ENCODE data around the gene RELN. TPM values are rescaled to one million over a fixed set of nuclear protein-coding genes. Genes with fewer than 3 reads are reported as not detected.

Gene RELN
- total and polyA plus RNA-seq, 9 of the 15 experiments (the other 6 are each of a cell fraction or from before 2014, with no cell fraction given), result 12.9 to 43.2 (median 18.1) TPM

GRCh38 chr7:103810112-103810744 lies 179.2 kb downstream of the RELN start (continued):
- TF ChIP-seq, protein P1, sequence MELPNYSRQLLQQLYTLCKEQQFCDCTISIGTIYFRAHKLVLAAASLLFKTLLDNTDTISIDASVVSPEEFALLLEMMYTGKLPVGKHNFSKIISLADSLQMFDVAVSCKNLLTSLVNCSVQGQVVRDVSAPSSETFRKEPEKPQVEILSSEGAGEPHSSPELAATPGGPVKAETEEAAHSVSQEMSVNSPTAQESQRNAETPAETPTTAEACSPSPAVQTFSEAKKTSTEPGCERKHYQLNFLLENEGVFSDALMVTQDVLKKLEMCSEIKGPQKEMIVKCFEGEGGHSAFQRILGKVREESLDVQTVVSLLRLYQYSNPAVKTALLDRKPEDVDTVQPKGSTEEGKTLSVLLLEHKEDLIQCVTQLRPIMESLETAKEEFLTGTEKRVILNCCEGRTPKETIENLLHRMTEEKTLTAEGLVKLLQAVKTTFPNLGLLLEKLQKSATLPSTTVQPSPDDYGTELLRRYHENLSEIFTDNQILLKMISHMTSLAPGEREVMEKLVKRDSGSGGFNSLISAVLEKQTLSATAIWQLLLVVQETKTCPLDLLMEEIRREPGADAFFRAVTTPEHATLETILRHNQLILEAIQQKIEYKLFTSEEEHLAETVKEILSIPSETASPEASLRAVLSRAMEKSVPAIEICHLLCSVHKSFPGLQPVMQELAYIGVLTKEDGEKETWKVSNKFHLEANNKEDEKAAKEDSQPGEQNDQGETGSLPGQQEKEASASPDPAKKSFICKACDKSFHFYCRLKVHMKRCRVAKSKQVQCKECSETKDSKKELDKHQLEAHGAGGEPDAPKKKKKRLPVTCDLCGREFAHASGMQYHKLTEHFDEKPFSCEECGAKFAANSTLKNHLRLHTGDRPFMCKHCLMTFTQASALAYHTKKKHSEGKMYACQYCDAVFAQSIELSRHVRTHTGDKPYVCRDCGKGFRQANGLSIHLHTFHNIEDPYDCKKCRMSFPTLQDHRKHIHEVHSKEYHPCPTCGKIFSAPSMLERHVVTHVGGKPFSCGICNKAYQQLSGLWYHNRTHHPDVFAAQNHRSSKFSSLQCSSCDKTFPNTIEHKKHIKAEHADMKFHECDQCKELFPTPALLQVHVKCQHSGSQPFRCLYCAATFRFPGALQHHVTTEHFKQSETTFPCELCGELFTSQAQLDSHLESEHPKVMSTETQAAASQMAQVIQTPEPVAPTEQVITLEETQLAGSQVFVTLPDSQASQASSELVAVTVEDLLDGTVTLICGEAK (IDR thresholded peaks at IDR 0.05), result no peak
- TF ChIP-seq, protein P1 (CRISPR knock-in tag; IDR thresholded peaks at IDR 0.05), result no peak
- TF ChIP-seq PTTG1 (tag; IDR thresholded peaks at IDR 0.05; ENCODE audit: low read depth), result peak; percentile 84
- TF ChIP-seq KLF16 (IDR thresholded peaks at IDR 0.05), result peak; percentile 87
- TF ChIP-seq EP400 (IDR thresholded peaks at IDR 0.05), result peak; percentile 58; the same call in 1 of the 2 replicates
- TF ChIP-seq HSF4 (CRISPR knock-in tag; IDR thresholded peaks at IDR 0.05; ENCODE audit: borderline replicate concordance), result peak; percentile 89; the same call in 1 of the 2 replicates
- TF ChIP-seq, protein P2, sequence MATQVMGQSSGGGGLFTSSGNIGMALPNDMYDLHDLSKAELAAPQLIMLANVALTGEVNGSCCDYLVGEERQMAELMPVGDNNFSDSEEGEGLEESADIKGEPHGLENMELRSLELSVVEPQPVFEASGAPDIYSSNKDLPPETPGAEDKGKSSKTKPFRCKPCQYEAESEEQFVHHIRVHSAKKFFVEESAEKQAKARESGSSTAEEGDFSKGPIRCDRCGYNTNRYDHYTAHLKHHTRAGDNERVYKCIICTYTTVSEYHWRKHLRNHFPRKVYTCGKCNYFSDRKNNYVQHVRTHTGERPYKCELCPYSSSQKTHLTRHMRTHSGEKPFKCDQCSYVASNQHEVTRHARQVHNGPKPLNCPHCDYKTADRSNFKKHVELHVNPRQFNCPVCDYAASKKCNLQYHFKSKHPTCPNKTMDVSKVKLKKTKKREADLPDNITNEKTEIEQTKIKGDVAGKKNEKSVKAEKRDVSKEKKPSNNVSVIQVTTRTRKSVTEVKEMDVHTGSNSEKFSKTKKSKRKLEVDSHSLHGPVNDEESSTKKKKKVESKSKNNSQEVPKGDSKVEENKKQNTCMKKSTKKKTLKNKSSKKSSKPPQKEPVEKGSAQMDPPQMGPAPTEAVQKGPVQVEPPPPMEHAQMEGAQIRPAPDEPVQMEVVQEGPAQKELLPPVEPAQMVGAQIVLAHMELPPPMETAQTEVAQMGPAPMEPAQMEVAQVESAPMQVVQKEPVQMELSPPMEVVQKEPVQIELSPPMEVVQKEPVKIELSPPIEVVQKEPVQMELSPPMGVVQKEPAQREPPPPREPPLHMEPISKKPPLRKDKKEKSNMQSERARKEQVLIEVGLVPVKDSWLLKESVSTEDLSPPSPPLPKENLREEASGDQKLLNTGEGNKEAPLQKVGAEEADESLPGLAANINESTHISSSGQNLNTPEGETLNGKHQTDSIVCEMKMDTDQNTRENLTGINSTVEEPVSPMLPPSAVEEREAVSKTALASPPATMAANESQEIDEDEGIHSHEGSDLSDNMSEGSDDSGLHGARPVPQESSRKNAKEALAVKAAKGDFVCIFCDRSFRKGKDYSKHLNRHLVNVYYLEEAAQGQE (IDR thresholded peaks at IDR 0.05; ENCODE audit: borderline replicate concordance), result no peak
- TF ChIP-seq, protein P2 (CRISPR knock-in tag; IDR thresholded peaks at IDR 0.05; ENCODE audit: low read depth), result no peak
- TF ChIP-seq MTF1 (CRISPR knock-in tag; IDR thresholded peaks at IDR 0.05; ENCODE audit: borderline replicate concordance), result peak; percentile 55; the same call in 1 of the 2 replicates
- TF ChIP-seq, protein P3, sequence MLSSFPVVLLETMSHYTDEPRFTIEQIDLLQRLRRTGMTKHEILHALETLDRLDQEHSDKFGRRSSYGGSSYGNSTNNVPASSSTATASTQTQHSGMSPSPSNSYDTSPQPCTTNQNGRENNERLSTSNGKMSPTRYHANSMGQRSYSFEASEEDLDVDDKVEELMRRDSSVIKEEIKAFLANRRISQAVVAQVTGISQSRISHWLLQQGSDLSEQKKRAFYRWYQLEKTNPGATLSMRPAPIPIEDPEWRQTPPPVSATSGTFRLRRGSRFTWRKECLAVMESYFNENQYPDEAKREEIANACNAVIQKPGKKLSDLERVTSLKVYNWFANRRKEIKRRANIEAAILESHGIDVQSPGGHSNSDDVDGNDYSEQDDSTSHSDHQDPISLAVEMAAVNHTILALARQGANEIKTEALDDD (IDR thresholded peaks at IDR 0.05), result peak; percentile 84
